HG02678 (cell line): ENCODE results near the gene ZBTB18.

Experiments used
- ATAC-seq: cut with Tn5 transposase; IDR thresholded peaks from one replicate; pipeline ENCODE4 v1.9.1; 2021; ENCODE audit warnings: mild to moderate bottlenecking, moderate library complexity; ENCODE audit not compliant: unreplicated experiment

Gene ZBTB18

DNA sequence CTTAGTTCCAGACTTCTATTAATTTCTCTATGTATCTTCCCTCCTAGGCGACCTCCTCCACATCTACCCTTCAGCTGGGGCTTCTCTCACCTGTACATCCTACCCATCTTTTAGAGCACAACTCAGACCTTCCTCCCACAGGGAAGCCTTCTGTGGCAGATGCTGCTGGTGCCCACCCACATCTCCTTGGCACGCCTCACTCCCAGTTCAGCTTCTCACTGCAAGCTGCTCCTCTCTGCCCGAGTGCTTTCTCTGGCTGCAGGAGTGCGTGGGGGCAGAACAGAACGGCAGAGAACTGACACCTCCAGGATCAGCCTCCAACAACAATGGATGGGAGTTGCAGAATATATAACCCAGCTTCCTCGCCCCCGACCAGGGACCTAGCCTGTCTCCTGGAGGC is 36.5 kb downstream of the ZBTB18 start:
- ATAC-seq = no peak

DNA sequence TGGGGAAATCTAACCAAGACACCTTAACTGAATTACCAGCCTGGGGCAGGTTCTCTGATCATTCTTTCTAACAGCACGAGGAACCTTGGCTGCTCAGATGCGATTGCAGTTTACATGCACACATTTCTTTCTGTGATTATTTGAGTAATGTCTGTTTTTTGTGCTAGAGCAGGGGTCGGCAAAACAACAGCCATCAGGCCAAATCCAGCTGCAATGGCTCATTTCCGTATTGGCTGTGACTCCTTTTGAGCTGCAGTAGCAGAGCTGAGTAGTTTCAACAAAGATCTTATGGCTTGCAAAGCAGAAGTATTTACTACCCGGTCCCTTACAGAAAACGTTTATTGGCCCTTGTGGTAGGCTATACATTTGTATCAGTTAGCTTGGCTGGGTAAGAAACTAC is 37.1 kb downstream of the ZBTB18 start:
- ATAC-seq = no peak

DNA sequence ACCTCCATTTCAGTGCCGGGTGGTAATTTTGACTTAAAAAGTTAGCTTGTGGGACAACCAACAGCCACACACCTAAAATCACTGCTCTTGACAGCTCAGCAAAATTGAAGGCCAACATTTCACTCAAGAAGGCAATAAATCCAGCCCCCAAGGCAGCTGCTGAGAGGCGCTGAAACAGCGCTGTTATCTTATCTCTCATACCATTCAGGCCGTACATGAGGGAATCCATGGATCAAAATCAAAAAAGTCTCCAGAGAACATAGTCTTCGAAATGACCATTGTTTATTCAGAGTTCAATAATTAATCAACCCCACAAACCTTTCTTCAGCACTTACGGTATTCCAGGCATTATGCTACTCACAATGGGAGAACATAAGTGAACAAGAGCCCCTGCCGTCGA is 38.5 kb downstream of the ZBTB18 start:
- no peak for ATAC-seq

GRCh38 chr1:244090645-244091044 is 39.6 kb downstream of the ZBTB18 start:
- ATAC-seq = no peak

- ATAC-seq = no peak
These were observed 41.3 kb downstream of the ZBTB18 start for GRCh38 chr1:244092293-244092963.

- no peak for ATAC-seq
These were observed 42.0 kb downstream of the ZBTB18 start for GRCh38 chr1:244092964-244093638.

DNA sequence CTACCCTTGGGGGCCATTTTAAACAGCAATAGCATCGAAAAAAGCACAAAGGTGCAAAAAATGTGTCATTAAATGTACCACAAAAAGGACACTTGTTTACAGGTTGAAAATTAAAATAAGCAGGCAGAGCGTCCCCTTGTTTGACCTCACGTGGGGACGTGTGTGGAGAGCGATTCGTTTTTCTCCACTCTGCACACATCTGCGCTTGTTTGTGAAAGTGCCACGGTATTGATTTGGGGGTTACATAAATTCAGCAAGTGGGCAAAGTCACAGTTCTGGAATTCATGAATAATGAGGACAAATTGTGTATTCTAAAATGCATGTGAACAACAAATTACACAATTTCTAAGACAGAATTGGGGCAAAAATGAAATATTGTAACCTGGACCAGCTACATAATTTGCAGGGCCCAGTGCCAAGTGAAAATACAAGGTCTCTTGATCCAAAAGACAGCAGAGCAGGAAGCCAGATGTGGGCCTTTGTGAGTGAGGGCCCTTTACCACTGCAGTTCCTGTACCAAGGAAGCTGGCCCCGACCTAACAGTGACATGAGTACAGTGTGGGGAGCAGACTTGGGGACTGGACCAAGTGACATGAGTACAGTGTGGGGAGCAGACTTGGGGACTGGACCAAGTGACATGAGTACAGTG is 43.9 kb downstream of the ZBTB18 start:
- no peak for ATAC-seq

GRCh38 chr1:244095529-244095911 is 44.4 kb downstream of the ZBTB18 start:
- ATAC-seq = no peak

DNA sequence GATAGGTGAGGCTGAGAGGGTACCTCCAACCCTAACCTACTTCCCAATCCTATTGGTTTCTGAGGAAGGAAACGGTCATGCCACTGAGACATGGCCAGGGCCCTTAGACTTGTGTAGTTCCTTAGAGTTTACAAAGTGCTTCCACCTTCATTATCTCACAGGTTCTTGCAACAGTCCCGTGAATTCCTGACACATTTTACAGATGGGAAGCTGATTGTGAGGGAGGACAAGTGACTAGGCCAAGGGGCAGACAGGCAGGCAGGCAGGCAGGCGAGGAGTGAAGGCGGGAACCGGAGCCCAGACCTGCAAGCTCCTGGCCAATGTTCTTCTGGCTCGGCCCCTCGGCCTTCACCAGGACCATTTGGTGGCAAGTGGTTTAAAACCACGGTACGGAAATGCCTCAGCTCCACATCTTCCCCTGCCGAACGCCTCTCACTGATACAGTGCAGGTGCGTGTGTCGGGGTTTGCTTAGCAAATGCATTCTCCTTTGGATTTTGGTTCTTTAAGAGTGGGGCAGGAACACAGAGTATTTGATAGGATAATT is 45.1 kb downstream of the ZBTB18 start:
- no peak for ATAC-seq

DNA sequence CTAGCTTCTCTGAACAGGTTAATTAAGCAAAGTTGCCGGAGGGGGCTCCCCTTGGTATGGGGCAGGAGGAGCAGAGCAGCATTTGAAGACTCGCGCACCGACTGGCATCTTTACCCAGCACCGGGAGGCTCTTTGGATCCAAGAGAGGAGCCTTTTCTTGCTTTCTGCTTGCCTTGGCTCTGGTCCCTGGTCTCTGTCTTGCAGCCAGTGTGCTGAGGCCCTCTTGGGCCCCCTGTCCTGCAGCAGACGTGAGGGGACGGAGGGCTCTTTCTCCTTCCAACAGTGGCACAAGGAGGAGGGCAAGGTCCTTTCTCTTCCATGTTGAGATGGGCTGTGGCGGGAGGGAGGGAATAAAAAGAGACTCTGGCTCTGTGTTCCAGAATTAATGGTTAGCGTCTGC is 45.6 kb downstream of the ZBTB18 start:
- no peak for ATAC-seq

GRCh38 chr1:244097523-244098405 is 46.7 kb downstream of the ZBTB18 start:
- no peak for ATAC-seq

- ATAC-seq = no peak
These were observed 48.3 kb downstream of the ZBTB18 start for GRCh38 chr1:244099258-244099930.

- no peak for ATAC-seq
These were observed 49.2 kb downstream of the ZBTB18 start for GRCh38 chr1:244100276-244100675.

GRCh38 chr1:244100704-244101453 is 49.8 kb downstream of the ZBTB18 start:
- ATAC-seq = no peak

- ATAC-seq = no peak
These were observed 51.0 kb downstream of the ZBTB18 start for GRCh38 chr1:244102046-244102445.

GRCh38 chr1:244102468-244102867 is 51.4 kb downstream of the ZBTB18 start:
- no peak for ATAC-seq

DNA sequence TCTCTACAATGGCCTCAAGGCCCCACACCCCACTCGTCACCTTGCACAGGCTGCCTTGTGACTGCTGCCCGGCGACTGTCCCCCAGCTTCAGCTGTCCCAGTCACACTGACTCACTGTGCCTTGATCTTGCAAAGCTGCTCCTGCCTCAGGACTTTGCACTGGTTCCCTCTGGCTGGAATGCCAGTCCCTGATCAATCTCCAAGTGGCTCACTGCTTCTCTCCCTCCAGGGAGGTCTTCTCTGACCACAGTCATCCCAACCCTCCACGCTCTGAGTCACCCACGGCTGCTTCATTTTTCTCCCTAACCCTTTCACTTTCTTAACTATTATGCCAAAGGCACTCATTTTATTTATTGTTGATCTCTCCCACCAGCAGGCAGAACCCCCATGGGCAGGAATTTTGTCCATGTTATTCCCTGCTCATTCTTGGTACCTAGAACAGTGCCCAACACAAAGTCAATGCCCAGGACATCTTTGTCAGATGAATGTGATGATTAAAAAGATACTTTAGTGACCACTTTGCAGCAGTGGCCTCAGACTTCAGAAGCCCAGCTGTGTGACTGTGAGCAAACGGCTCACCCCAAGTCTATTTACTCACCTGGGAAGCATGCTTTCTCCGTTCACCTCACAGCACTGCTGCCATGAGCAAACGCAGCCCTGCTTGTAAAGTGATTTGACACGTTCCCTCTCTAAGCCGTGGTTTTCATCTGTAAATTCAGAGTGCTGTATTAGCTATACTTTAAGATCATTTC is 53.4 kb downstream of the ZBTB18 start:
- ATAC-seq = no peak

- ATAC-seq = no peak
These were observed 55.1 kb downstream of the ZBTB18 start for GRCh38 chr1:244106176-244106575.
